Measurements from ENCODE around the gene TPGS1.

TPGS1 gene

DNA sequence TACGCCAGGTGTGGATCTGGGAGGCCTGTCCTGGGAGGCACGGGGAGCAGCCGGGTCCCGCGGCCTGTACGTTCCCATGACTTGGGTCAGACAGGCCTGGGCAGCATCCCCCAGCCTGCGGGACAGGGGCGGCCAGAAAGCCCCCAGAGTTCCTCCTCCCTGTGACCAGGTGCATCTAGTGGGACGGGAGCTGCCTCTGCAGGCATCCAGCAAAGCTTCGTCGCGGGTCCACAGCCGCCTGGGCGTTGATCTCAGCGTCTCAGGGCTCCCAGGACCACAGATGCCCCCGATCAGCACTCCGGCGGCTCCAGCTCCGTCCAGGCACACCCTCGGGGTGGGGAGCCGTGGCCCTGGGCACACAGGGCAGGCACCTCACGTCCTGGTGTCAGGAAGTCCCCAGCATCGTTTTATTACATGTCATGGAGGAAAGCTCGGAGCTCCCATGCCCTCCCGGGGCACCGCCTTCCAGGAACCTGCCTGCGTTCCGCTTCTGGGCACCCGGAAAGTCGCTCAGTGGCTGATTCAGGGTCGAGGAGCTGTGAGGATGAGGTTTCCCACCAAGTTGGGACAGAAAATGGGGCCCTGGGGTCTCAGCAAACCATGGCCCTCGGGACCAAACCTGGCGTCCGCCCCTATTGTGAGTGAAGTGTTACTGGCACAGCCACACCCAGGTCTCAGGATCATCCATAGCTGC is 35.0 kb downstream of the TPGS1 start:
- DNase-seq: no peak

DNA sequence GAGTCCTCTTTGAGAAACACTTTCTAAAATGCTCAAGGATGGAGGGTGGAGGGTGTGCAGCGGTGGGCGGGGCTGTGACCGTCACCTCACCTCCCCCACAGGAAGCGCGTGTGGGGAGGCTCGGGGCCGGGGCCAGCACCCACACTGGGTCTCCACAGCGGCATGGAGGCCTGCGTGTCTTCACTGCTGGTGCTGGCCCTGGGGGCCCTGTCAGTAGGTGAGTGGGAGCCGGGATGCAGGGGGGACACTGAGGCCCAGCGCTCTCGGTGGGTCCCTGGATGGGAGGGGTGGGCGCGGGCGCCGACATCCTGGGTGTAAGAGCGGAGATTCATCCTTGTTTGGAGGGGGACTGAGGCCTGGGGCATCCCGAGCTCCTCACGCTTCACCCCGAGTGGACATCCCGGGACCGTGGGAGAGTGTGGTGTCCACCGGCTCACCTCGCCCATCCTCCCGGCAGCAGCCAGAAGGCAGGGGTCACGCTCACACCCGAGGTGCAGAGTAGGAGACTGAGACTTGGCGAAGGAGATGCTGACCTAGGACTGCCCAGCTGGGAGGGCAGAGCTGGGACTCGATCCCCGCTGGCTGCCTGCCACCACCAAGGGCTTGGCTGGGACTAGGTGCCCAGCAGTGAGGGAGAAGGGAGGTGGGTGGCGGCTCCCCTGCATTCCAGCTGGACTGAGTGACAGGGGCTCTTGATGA is 36.8 kb downstream of the TPGS1 start, which contains the start of gene GZMM:
TSS of gene GZMM (plus strand) at position 144 of the 699 bp plus-strand sequence. CDS start at position 163, 19 bp downstream.
- peak; percentile 75 for DNase-seq

DNA sequence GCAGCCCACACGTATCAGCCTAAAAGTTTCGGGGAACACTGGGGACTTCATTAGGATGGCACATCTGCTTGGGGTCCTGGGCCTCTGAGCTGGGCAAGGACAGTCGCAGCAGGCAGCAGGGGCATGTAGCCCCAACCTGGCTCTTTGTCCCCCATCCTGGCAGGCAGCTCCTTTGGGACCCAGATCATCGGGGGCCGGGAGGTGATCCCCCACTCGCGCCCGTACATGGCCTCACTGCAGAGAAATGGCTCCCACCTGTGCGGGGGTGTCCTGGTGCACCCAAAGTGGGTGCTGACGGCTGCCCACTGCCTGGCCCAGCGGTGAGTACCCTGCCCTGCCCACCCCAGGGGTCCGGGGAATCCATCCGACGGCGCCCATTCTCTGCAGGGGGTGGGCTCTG is 39.8 kb downstream of the TPGS1 start:
- no peak for DNase-seq

DNA sequence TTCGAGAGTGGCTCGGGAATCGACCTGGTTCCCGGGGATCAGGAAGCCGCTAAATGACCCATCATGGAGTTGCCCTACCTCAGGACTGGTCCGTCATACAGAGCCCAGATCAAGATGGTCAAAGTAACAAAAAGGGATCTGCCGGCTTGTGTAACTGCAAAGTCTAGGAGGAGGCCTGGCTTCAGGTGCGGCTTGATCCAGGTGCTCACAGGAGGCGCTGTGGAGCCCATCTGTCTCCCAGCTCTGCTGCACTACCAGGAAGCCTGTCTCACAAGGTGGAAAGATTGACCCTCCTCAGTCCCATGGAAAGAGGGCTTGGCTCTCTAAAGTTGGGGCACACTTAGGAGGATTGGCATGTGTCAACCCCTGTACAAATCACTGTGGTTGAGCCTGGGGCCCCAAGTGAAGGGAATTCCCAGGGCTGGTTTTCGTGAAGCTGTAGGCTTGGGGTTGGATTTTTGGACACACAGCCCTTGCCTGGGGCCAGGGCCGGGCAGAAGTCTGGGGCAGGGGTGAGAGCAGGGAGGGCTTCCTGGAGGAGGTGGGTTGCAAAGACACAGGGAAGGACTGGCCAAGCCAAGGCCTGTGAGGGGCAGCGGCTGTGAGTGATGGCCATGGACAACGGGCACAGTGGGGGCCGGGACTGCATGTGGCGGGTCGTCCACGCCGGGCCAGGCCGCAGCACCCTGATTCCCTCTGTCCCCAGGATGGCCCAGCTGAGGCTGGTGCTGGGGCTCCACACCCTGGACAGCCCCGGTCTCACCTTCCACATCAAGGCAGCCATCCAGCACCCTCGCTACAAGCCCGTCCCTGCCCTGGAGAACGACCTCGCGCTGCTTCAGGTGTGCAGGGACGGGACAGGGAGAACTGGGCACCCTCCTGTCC is 40.8 kb downstream of the TPGS1 start:
- DNase-seq: no peak

DNA sequence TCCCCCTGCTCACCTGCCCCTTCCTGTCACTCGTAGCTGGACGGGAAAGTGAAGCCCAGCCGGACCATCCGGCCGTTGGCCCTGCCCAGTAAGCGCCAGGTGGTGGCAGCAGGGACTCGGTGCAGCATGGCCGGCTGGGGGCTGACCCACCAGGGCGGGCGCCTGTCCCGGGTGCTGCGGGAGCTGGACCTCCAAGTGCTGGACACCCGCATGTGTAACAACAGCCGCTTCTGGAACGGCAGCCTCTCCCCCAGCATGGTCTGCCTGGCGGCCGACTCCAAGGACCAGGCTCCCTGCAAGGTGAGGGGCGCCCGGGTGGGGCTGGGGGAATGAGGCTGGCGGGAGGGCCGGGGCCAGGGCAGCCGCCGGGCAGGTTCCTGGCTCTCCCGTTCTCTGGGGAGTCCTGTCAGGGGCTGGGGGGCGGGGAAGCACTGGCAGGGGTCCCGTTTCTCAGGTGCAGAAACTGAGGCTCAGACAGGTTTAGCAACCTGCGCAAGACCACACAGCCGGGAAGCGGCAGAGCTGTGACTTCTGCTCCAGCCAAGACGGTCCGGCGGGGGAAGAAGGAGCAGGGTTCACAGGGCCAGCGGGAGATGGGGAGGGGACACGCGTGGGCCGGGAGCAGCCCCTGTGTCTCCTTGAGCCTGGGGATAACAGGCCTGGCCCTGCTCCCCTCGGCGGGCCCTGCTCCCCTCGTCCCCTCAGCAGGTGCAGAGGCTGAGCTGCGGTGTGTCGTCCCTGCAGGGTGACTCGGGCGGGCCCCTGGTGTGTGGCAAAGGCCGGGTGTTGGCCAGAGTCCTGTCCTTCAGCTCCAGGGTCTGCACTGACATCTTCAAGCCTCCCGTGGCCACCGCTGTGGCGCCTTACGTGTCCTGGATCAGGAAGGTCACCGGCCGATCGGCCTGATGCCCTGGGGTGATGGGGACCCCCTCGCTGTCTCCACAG is 41.9 kb downstream of the TPGS1 start:
- DNase-seq: no peak

DNA sequence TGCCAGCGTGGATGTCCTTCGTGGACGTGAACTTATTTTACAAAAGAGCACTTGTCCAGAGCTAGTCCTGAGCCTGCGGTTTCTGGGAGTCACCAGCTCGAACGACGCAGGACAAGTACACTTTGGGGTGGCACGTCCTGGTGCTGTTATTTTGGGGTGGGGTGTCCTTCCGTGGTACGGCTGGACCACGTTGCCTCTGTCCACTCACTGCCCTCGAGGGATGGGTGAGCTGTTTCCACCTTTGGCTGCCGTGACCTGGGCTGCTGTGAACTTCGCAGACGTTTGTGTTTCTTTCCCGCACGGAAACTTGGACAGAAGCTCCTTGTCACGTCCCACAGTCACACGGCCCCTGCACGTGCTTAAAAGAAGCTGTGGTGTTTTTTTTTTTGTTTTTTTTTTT is 47.5 kb downstream of the TPGS1 start:
- DNase-seq: no peak

DNA sequence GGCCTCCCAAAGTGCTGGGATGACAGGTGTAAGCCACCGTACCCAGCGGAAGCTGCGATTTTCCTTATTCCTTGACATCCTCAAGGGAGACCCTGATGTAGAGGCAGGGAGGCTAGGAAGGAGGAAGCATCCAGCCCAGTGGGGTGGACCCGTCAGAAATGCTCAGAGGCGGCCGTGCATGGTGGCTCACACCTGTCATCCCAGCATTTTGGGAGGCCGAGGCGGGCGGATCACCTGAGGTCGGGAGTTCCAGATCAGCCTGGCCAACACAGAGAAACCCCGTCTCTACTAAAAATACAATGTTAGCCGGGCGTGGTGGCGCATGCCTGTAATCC is 48.1 kb downstream of the TPGS1 start:
- DNase-seq: no peak

DNA sequence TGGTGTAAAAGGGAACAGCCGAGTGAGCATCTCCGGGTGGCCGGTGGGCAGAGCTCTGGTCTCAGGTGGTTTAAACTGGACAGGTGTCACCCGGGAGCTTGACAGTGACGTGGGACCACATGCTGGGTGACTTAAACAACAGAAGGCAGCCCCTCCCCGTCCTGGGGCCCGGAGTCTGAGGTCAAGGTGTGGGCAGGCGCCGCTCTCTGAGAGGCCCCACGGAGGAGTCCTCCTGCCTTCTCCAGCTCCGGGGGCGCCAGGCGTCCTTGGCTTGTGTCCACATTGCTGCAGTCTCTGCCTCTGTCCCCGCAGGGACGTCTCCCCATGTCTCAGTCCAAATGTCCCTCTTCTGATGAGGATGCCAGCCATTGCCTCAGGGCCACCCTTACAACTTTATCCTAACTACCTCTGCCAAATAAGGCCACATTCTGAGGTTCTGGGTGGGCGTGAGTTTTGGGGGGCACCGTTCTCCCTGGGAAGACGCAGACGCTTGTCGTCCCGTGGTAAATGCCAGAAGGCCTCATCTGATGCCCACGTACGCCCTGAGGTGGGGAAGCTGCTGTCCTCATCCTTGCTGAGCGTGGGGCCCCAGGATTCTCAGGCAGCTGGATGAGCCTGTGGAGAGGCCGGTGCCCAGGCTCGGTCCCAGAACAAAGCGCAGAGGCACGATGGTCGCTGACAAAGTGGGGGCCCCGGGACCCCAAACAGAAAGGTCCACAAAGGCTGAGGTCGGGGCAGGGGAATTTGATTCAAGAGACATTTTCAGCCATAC is 49.5 kb downstream of the TPGS1 start:
- DNase-seq: no peak

DNA sequence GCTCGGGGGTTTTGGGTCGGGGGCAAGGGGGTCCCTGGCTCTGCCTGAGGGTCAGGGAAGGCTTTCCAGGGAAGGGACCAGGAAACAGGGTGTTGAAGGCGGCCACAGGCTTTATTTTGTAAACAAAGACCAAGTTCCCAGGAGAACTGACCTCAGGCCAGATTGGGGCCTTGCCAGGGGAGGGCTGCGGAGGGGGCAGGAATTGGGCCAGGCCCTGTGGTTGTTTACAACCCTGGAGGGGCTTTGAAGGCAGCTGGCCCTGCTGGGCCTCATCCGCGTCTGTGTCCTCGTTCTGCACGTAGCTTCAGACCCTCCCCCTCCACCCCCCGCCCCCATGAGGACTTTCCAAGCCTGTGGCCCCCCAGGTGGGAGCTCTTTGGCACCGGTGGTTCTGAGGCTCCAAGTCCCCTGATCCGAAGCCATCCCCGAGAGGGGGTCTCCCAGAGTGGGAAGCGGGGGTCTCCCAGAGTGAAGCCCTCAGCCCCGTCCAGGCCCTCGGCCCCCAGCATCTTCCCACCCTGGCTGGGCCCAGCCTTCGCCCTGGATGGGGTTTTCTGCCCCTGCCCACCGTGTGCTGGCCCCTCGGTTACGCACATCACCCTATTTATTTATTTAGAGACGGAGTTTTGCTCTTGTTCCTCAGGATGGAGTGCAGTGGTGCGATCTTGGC is 51.6 kb downstream of the TPGS1 start:
- DNase-seq: no peak

DNA sequence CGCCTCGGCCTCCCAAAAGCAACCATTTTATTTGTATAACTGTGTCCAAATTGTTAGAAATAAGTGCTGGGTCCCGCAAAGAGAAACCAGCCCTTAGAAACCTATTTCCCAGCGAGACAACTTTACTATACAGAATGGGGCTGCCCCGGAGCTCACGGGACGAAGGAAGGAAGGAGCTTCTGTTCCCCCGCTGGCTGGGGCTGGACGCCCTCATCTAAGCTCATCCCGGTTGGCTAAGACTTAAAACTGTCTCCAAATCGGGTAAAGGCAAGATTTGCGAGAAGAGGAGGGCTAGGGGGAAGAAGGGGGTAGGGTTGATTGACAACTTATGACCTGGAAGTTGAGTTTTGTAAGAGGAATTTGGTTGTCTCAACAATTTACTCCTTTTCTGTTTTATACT is 52.8 kb downstream of the TPGS1 start:
- DNase-seq: no peak

DNA sequence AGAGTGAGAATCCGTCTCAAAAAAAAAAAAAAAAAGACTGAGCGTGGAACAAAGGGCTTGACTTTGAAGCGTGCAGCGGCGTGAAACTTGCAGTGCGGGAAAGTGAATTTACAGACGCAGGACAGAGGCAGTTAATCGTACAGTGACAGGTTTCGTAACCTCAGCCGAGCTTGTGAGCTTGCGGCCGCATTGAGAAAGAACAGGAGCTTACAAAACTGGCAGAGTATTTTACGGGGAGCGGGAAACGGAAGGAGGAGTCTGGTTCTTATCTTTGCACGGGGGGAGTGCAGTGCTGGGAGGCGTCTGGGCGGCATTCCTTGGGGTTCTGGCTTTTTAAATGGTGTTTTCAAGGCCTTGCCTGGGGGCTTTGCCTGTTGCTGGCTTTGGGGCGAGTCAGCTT is 59.1 kb downstream of the TPGS1 start:
- DNase-seq: no peak

DNA sequence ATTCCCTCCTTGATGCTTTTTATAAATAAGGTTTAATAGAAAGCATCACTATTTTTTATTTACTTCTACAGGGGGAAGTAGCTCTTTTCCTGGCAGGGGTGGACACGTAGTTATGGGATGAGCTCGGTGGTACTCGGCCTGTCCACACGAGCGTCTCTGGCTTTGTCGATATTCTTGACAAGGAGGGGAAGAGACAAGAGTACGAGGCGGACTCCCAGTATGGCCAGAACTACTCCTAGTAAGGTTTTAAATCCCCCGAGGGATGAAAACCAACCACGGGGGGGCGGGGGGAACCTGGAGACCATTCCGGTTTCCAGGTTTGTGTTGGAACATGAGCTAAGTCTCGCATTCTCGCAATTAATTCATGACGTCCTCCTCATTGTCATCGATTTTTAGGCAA is 59.5 kb downstream of the TPGS1 start:
- no peak for DNase-seq

DNA sequence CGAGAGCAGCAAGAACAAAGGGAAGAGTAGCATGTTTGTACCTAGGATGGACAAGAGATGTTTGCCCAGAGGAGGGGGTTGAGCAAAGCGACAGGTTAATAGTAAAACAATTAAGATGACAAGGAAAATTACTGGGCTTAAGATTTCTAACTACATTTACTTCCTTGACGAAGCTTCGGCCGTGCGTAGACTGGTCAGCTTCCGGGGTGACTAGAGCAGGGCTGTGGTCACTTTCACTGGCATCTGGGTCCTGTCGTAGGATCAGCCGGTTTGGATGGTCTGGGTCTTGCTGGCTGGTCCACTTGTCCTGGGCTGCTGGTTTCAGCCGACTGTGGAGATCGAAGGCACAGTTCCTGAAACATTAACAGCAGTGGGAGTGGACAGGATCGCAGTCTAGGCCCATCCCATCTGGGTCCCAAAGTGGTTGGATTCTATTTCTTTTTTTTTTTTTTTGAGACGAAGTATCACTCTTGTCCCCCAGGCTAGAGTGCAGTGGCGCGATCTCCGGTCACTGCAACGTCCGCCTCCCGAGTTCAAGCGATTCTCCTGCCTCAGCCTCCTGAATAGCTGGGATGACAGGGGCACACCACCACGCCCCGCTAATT is 60.1 kb downstream of the TPGS1 start:
- DNase-seq: no peak

All from activated CD4-positive, alpha-beta T cell treated with anti-CD3 and anti-CD28 coated beads, Interleukin-2, amount 50 U/mL, for 1 hour (primary cell).